ENCODE results near the gene PVALEF.

PVALEF gene

GRCh38 chr17:81165246-81166032 is at the start of gene PVALEF:
Gene PVALEF (plus strand): TSS chr17:81165507. CDS start chr17:81181227, 15,720 bp downstream.
- FAIRE-seq: no peak

DNA sequence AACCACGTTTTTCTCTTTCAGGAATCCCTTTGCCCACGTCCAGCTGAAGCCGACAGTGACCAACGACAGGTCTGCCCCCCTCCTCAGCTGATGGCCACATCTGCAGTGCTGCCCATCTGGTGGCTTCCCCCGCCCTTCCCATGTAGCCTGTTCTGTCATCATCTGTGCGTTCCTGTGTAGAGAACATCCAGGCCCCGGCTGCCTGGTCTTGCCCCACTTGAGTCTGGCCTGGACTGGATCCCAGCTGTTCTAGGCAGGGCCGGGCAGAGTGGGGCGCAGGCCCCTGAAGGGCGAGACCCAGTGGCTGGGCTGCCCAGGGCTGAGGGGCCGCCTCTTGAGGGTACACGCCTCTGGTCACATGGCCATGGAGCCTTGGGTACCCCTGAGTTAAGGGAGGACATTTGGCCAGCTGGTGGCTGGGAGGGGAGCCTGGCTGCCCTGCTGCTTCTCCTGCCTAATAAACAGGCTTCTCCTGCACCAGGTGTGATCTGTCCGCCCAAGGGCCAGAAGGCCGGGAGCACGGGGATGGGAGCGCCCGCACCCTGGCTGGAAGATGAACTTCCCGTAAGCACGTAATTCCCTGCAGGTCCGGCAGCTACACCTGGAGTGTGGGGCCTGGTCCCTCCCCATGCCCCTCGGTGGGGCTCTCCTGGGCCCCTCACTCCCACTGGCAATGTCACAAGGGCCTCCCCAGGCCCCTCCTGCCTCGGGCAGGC is 49.4 kb upstream of the PVALEF start:
- no peak for FAIRE-seq

DNA sequence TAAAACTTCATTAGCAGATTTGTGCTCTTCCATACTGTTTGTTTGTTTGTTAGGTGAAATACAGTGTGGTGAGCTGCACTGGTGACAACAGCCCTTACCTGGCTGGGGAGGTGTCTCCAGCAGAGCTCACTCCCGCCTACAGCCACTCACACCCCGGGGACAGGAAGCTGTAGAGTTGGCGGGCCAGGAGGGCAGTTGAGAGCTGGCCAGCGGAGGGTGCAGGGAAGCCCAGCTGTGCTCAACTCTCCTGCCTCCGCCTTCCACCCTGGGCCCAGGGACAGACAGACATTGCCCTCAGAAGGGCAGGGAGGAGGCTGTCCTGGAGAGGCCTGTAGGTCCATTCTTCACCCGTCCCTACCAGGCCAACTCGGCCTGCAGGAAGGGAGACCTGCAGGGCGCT is 48.6 kb upstream of the PVALEF start:
- FAIRE-seq: no peak

DNA sequence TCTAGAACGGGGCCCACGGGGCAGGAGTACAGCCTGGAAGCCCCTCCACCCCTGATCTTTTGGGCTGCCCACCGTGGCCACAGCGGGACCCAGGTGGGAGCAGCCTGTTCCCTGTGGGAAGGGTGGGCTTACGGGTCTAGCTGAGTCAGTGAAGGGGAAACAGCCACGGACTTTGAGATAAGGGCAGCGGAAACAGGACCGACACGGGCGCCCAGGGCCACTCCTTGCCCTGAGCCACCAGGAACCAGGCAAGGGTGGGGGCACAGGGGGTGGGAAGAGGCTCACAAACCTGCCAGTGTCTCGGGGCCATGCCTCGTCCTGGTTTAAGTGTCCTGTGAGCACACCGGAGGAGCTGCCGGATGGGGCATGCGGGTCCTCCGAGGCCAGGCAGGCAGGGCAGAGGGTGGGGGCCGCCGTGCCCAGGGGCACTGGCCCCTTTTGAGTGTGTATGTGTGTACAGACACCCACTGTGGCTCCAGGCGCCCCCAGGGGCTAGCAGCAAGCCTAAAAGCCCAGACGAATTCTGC is 47.6 kb upstream of the PVALEF start:
- FAIRE-seq: no peak

GRCh38 chr17:81118308-81119221 is 46.7 kb upstream of the PVALEF start:
- FAIRE-seq: no peak

DNA sequence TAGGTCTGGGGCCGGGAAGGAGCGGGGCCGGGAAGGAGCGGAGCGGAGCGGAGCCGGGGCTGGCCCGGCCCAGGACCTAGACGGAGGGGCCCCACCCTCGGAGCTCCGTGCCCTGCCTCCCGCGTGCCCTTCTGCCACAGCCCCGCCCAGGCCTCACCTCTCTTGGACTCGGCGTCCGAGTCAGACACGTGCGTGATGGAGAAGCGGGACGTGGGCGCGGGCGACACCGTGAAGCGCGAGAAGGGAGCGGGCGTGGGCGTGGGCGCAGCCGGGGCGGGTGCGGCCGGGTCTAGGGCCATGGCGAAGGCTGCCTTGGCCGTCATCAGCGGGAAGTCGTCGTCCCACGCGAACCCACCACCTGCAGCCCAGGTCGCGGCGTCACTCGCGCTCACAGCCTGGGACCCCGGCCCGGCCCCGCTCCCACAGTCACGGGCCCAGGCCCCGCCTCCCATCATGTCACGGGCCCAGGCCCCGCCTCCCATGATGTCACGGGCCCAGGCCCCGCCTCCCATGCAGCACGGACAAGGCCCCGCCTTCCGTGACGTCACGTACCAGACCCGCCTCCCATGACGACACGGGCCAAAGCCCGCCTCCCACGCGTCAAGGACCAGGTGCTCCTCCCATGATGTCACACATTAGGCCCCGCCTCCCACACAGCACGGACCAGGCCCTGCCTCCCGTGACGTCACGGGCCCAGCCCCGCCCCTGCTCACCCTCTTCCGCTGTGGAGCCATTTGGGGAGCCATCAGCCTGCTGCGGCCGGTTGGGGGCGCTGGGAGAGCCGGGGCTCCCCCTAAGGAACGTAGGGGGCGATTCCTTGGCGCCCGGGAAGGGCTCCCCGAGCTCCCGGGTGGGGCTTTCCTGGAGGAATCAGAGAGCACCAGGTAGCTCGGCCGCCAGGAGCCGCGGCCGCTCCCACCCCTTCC is 45.8 kb upstream of the PVALEF start:
- FAIRE-seq: no peak

DNA sequence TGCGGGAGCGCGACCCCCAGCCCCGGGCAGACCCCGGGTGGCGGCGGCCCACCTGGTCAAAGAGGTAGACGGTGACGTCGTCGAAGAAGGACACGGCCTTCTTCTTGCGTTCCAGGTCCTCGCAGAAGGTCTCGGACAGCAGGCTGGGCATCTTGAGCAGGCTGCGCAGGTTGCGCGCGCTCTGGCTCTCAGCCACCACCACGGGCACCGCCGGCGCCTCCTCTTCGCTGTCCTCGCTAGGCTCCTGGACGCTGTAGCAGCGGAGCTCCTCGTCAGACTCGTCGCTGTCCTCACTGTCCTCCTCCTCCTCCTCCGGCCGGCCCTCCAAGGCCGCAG is 45.2 kb upstream of the PVALEF start:
- FAIRE-seq: no peak

DNA sequence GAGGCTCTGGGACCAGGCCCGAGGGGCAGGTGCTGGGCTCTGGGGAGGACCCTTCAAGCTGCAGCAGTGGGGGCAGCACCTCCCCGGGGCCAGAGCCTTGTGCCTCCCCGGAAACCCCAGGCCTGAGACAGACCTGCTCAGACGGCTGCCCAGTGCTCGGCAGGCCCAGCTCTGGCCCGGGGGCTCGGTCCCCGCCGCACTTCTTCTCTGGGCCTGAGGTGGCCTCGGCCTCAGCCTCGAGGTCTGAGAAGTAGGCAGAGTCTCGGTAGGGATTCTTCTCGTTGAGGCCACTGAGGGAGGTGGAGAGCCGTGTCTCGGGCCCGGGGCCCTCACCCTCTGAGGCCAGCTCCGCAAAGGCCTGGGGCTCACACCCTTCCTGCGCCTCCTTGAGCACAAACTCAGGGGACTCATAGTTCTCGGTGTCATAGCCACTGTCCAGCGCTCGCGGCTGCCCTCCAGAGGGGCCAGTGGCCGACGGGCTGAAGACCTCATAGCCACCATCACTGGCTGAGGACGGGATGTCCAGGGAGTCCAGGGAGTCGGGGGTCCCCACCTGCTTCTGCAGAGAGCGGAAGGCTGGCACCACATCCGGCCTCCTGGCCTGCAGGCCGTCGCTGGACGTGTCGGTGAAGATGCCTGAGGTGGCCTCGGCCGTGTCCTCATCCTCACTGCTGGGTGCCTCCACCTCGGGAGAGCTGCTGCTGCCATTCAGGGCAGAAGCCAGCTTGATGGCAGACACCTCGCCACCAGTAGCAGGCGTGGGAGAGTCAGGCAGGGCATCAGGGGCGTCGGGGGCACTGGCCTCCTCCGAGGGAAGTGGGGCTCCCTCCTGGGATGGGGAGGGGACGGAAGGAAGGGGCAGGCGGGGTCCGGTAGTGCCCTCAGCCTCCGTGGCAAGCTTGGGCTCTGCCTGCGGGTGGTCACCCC is 44.3 kb upstream of the PVALEF start:
- no peak for FAIRE-seq

- FAIRE-seq: no peak
Measured at GRCh38 chr17:81121841-81122733, 43.2 kb upstream of the PVALEF start.

DNA sequence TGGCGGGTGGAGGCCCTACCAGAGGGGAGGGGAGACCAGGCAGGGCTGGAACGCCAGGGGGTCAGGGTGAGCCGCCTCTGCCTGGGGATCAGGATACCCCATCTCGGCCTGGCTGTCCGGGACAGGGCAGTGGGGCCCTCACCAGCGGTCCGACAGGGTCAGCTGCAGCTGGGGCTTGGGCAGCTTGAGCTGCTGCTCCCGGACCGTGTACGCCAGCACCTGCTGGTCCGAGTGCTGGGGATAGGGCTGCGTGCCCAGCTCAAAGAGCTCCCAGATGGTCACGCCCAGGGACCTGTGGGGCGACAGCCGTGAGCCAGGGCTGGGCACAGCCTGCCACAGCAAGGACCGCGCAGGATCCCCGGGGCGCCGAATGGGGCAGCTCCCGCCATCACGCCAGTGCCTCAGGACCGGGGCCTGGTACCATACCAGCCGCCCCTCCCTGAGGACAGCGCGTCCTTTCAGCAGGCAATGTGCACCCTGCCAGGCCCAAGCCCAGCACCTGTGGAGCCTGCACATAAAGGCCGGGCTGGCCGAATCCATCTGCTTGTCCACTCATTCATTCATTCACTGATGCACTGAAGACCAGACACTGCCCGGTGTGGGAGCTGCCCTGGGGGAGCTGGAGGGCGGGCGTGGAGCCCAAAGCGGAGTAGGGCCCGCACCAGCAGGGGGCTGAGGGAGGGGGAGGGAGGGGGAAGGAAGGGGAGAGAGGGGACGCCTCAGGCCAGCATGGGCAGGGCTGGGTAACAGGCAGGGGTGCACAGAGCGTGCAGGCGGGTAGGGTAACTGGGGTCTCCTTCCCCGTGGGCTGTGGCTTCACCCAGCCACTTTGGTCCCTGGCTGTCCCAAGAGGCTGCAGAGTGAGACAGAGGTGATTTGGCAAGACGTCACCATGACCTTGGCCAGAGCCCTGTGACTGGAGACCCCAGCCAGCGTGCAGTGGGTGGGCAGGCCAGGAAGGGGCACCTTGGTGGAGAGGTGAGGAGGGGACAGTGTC is 42.0 kb upstream of the PVALEF start:
- FAIRE-seq: no peak

DNA sequence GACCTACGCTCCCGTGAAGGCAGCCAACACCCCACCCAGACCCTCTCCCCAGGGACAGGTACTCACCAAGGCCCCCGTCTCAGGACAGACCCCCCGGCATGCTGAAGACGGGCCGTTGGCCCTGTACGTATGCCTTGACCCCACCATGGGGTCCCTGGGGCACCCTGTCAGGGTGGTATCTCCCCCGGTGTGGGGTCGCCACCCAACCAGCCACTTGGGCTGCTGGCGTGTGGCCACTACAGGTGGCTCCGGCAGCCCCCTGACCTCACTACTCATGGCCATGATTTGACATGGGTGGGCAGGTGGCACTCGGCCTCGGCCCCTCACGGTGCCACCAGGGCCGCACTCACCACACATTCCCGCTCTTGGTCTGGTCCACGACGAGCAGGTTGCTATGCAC is 40.9 kb upstream of the PVALEF start:
- FAIRE-seq: no peak

DNA sequence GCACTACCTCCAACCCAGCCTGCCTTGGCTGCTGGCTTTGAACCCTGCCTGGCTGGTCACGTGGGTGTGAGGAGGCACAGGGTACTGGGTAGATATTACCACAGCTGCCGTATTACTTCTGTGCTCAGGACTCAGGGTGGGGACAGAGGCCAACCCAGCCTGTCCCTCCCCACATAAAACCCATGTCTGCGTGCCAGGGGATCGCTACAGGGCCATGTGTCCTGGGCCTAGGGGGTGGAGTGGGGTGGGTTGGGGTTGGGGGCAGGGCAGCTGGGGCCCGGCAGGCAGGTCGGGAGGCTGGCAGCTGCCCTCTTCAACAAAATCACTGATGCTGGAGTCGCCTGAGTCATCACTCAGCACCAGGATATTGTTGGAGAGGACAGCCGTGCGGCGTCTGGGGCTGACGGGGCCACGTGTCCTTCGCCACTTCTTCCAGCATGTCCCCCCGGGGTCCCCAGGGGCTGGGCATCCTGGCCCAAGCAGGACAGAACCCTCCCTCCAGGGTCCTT is 39.7 kb upstream of the PVALEF start:
- no peak for FAIRE-seq

- no peak for FAIRE-seq
Measured at GRCh38 chr17:81126281-81127132, 38.8 kb upstream of the PVALEF start.

DNA sequence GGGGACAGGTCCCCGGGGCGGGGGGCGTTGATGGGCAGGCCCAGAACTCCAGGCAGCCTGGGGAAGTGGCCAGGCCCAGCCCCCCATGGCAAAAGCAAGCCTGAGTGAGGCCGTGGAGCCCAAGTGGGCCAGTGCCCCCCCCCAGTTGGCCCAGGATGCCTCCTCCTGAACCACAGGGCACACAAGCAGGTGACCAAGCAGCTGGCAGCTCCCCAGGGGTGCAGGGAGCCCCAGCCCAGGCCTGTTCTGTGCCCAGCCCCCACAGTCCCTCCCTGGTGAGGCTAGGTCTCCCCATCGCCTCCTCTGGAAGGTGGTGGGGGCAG is 38.2 kb upstream of the PVALEF start:
- FAIRE-seq: no peak

DNA sequence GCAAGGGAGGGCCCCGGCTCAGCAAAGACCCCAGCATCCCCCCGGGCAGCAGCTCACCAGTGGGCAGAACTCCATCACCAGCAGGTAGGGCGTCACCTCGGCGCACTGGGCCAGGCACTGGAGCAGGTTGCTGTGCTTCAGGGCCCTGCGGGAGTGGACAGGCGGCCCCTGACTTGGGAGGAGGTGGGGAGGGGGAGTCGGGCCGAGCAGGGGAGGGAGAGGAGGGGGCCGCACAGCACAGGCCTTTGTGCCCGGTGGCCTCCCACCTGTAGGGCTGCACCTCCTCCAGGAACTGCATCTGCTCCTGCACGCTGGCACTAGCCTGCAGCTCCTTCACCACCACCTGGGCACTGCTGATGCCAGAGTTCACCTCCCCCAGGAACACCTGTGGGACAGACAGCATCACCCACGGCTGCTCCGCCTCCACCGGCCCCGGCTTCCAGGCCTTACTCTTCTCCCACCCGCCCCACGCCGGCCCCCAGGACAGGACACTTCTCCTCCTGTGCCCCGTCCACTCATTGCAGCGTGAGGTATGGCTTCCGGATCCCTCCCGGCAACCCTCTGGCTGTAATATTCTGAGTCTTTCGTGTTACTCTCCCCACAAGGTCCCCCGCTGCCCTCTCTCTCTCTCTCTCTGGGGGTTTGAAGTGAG is 37.7 kb upstream of the PVALEF start:
- FAIRE-seq: no peak

DNA sequence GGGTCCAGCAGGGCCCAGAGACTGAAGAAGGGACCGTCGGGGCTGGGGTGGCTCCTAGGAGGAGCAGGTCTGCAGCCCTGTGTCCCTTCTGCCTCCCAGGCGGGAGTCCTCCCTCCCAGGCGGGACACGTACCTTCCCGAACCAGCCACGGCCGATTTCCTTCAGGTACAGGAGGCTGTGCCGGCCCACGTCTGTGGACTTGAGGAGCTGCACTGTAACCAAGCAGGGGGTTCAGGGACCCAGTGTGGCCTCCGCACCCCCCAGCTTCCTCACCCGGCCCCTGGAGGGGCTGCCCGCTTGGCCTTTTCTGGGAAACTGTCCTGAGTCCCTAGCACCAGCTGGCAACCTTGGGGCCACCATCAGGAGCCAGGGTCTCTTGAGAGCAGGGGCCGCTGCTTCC is 37.0 kb upstream of the PVALEF start:
- no peak for FAIRE-seq

- FAIRE-seq: no peak
Measured at GRCh38 chr17:81128774-81129173, 36.5 kb upstream of the PVALEF start.

Data from TTC549 (cell line).